GM23338 (cell line): Measurements from ENCODE around the gene TCERG1. TPM values are rescaled to one million over a fixed set of nuclear protein-coding genes. Genes with fewer than 3 reads are reported as not detected.

ENCODE experiments used
- ATAC-seq: fragments of 200-7000 bp; cut with Tn5 transposase; 3 replicates; pipeline ENCODE4 v1.9.1; 2020
- DNase-seq: peaks from one replicate; pipeline ENCODE4 v3.0.0-alpha.2; 2015; ENCODE audit warnings: low spot score
- H2AFZ ChIP-seq: fragments of 200-600 bp; sonication (generic); 2 replicates; pipeline ENCODE4 v1.8.0; 2016; ENCODE audit warnings: antibody characterized with exemption, mild to moderate bottlenecking, moderate library complexity
- H3F3A ChIP-seq: fragments of 200-600 bp; sonication (generic); replicated peaks from 2 replicates; pipeline ENCODE4 v1.8.0; 2017; ENCODE audit warnings: antibody characterized with exemption, mixed run types, low read depth
- H3K27ac ChIP-seq: fragments of 200-600 bp; sonication (generic); 2 replicates; pipeline ENCODE4 v1.6.1; 2016; ENCODE audit warnings: low read depth
- H3K27me3 ChIP-seq: fragments of 200-600 bp; sonication (generic); 2 replicates; pipeline ENCODE4 v1.8.0; 2016; ENCODE audit warnings: mild to moderate bottlenecking, mixed run types, moderate library complexity; ENCODE audit not compliant: insufficient read depth
- H3K36me3 ChIP-seq: fragments of 200-600 bp; sonication (generic); 2 replicates; pipeline ENCODE4 v1.8.0; 2016; ENCODE audit warnings: mild to moderate bottlenecking; ENCODE audit not compliant: insufficient read depth
- H3K4me1 ChIP-seq: fragments of 200-600 bp; sonication (generic); 2 replicates; pipeline ENCODE4 v1.8.0; 2016; ENCODE audit warnings: mild to moderate bottlenecking, moderate library complexity; ENCODE audit not compliant: insufficient read depth
- H3K4me2 ChIP-seq: fragments of 200-600 bp; sonication (generic); 2 replicates; pipeline ENCODE4 v1.7.1; 2017; ENCODE audit warnings: mixed run types
- H3K4me3 ChIP-seq: fragments of 200-600 bp; sonication (generic); 2 replicates; pipeline ENCODE4 v1.6.1; 2016; ENCODE audit warnings: mixed run types
- H3K79me2 ChIP-seq: fragments of 200-600 bp; sonication (generic); replicated peaks from 2 replicates; pipeline ENCODE4 v1.8.0; 2017; ENCODE audit warnings: mild to moderate bottlenecking; ENCODE audit not compliant: insufficient read depth
- H3K9me2 ChIP-seq: fragments of 200-600 bp; sonication (generic); 2 replicates; pipeline ENCODE4 v1.8.0; 2017; ENCODE audit not compliant: insufficient read depth
- H4K20me1 ChIP-seq: fragments of 200-600 bp; sonication (generic); replicated peaks from 2 replicates; pipeline ENCODE4 v1.8.0; 2017; ENCODE audit warnings: mild to moderate bottlenecking; ENCODE audit not compliant: insufficient read depth
- H3K27ac Mint-ChIP-seq: 2 replicates; pipeline ENCODE4 v1.8.0; 2020; ENCODE audit warnings: inconsistent platforms, mild to moderate bottlenecking, moderate library complexity, mixed read lengths
- H3K27me3 Mint-ChIP-seq: 3 replicates; pipeline ENCODE4 v1.8.0; 2022; ENCODE audit warnings: low read depth, mild to moderate bottlenecking, moderate library complexity, mixed read lengths, inconsistent platforms; ENCODE audit not compliant: insufficient read depth, poor library complexity
- H3K36me3 Mint-ChIP-seq: 3 replicates; pipeline ENCODE4 v1.8.0; 2021; ENCODE audit warnings: low read depth, mild to moderate bottlenecking, inconsistent platforms, moderate library complexity, mixed read lengths
- H3K4me1 Mint-ChIP-seq: 3 replicates; pipeline ENCODE4 v1.8.0; 2020; ENCODE audit warnings: mild to moderate bottlenecking, inconsistent platforms, mixed read lengths
- H3K4me3 Mint-ChIP-seq: 3 replicates; pipeline ENCODE4 v1.8.0; 2021; ENCODE audit warnings: moderate library complexity, mild to moderate bottlenecking, inconsistent platforms, mixed read lengths
- H3K9me3 Mint-ChIP-seq: 3 replicates; pipeline ENCODE4 v1.8.0; 2020; ENCODE audit warnings: moderate library complexity, mild to moderate bottlenecking, inconsistent platforms, mixed read lengths
- CREB1 ChIP-seq: fragments of 250-450 bp; sonication (Bioruptor Pico); IDR thresholded peaks from 2 replicates; pipeline ENCODE4 v1.5.0; 2020; ENCODE audit warnings: low read depth, mild to moderate bottlenecking, moderate library complexity
- EZH2phosphoT487 ChIP-seq: fragments of 200-600 bp; sonication (generic); IDR thresholded peaks from one replicate; pipeline ENCODE4 v1.8.1; 2018; ENCODE audit warnings: antibody characterized with exemption; ENCODE audit not compliant: unreplicated experiment
- NANOG ChIP-seq: IDR thresholded peaks from 2 replicates; pipeline ENCODE4 v1.6.1; 2016; ENCODE audit warnings: antibody characterized with exemption, borderline replicate concordance
- POLR2AphosphoS5 ChIP-seq: IDR thresholded peaks from 2 replicates; pipeline ENCODE4 v1.6.1; 2016; ENCODE audit warnings: antibody characterized with exemption, low read depth
- STAT1 ChIP-seq: IDR thresholded peaks from one replicate; pipeline ENCODE4 v1.6.1; 2016; ENCODE audit warnings: antibody characterized with exemption; ENCODE audit not compliant: unreplicated experiment
- ZNF114 ChIP-seq: fragments of 250-450 bp; sonication (Bioruptor Pico); IDR thresholded peaks from 2 replicates; pipeline ENCODE4 v1.5.0; 2020; ENCODE audit warnings: mild to moderate bottlenecking, moderate library complexity
- ZNF331 ChIP-seq: fragments of 250-450 bp; sonication (Bioruptor Pico); IDR thresholded peaks from 2 replicates; pipeline ENCODE4 v1.5.0; 2020; ENCODE audit warnings: low read depth, mild to moderate bottlenecking, moderate library complexity
- polyA plus RNA-seq: library from polyadenylated mRNA; unstranded; fragments of >200 nt; fragmentation: Nextera tagmentation; extraction: Ambion mirVana; gene quantifications from 2 replicates; pipeline ENCODE4 v1.2.1, GENCODE V29; 2016
- total RNA-seq: library from RNA; depleted of rRNA; stranded (reverse); fragments of >200 nt; shearing (Covaris generic); gene quantifications from 2 replicates; pipeline ENCODE4 v1.2.3, GENCODE V29; 2014
- TF ChIP-seq, protein P1 (sequence below): IDR thresholded peaks from one replicate; pipeline ENCODE4 v1.6.1; 2018; ENCODE audit warnings: antibody characterized with exemption; ENCODE audit not compliant: unreplicated experiment
- TF ChIP-seq, protein P2 (sequence below): fragments of 250-450 bp; sonication (Bioruptor Pico); IDR thresholded peaks from 2 replicates; pipeline ENCODE4 v1.5.0; 2020; ENCODE audit warnings: mild to moderate bottlenecking, moderate library complexity
- TF ChIP-seq, protein P3 (sequence below): IDR thresholded peaks from 2 replicates; pipeline ENCODE4 v1.6.1; 2016; ENCODE audit warnings: antibody characterized with exemption

Gene TCERG1
- total and polyA plus RNA-seq, 2 experiments from 2014 or later = 127 to 178 TPM

DNA sequence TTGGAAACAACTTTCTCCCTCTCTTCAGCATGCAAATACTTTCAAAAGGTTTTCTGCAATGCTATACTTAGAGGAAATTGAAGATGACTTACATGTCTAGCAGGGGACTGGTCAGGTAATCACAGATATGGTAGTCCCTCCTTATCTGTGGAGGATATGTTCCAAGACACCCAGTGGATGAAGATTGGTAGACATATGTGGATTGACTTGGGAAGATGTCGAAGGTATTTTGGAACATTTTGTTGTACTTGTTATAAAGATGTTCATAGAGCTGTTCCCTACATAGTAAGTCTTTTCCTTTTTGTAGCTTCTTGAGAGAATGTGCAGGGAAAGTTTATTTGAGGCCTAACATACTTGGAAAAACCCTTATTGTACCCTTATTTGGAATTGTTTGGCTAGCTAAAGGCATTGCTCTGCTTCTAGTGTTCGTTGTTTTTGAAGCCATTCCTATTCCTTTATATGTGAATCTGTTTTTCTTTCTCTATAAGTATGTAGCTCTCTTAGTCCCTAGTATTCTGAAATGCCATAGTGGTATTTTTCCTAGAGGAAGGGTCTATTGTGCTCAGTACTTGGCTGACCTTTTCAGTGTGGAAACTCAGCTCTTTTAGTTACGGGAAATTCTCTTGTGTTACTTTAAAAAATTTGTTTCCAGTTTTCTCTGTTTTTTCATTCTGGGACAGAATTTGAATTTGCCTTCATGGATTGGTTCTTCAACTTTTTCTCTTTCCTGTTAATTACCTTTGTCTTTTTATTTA lies 43.1 kb downstream of the TCERG1 start (continued):
- TF ChIP-seq, protein P1, sequence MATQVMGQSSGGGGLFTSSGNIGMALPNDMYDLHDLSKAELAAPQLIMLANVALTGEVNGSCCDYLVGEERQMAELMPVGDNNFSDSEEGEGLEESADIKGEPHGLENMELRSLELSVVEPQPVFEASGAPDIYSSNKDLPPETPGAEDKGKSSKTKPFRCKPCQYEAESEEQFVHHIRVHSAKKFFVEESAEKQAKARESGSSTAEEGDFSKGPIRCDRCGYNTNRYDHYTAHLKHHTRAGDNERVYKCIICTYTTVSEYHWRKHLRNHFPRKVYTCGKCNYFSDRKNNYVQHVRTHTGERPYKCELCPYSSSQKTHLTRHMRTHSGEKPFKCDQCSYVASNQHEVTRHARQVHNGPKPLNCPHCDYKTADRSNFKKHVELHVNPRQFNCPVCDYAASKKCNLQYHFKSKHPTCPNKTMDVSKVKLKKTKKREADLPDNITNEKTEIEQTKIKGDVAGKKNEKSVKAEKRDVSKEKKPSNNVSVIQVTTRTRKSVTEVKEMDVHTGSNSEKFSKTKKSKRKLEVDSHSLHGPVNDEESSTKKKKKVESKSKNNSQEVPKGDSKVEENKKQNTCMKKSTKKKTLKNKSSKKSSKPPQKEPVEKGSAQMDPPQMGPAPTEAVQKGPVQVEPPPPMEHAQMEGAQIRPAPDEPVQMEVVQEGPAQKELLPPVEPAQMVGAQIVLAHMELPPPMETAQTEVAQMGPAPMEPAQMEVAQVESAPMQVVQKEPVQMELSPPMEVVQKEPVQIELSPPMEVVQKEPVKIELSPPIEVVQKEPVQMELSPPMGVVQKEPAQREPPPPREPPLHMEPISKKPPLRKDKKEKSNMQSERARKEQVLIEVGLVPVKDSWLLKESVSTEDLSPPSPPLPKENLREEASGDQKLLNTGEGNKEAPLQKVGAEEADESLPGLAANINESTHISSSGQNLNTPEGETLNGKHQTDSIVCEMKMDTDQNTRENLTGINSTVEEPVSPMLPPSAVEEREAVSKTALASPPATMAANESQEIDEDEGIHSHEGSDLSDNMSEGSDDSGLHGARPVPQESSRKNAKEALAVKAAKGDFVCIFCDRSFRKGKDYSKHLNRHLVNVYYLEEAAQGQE = no peak

DNA sequence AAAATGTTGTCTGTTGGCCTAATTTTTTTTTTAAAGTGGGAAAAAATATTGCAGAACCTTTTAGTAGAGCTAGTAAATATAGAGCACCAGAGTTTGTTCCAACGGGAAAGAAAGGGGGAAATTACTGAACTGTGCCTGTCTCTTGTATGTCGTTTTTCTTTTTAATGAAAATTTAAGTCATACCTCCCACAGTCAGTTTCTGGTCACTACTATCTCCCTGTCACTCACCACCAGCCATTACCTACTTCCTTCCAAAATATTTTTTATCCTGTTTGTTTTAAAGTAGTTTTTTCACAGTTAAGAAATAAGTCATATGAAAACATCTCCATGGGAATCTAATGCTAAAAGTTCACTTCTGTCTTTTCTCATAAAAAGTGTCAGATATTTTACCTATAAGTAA lies 47.5 kb downstream of the TCERG1 start:
- ATAC-seq = no peak
- no peak overlapping the region for H2AFZ ChIP-seq
- no peak overlapping the region for H3K27ac Mint-ChIP-seq
- H4K20me1 ChIP-seq = no peaks in the 10 kb centered on the region; the same call in 1 of the 2 replicates
- H3K4me2 ChIP-seq = no peak overlapping the region
- DNase-seq = no peak
- H3K27me3 Mint-ChIP-seq = no peaks in the 10 kb centered on the region
- no peak overlapping the region for H3K4me3 Mint-ChIP-seq
- H3K4me1 Mint-ChIP-seq = no peaks in the 10 kb centered on the region
- no peaks in the 10 kb centered on the region for H3K27me3 ChIP-seq
- H3K79me2 ChIP-seq = no peaks in the 10 kb centered on the region; the same call in 1 of the 2 replicates
- no peaks in the 10 kb centered on the region for H3K9me2 ChIP-seq
- no peak overlapping the region for H3K27ac ChIP-seq
- peaks cover 30% of the 10 kb centered on the region for H3K36me3 Mint-ChIP-seq
- H3K4me3 ChIP-seq = no peak overlapping the region
- no peaks in the 10 kb centered on the region for H3K4me1 ChIP-seq
- no peaks in the 10 kb centered on the region; the same call in 2 of the 3 replicates for H3K9me3 Mint-ChIP-seq
- H3F3A ChIP-seq = no peaks in the 10 kb centered on the region
- H3K36me3 ChIP-seq = peaks cover 21% of the 10 kb centered on the region; the same call in 1 of the 2 replicates
- TF ChIP-seq, protein P2, sequence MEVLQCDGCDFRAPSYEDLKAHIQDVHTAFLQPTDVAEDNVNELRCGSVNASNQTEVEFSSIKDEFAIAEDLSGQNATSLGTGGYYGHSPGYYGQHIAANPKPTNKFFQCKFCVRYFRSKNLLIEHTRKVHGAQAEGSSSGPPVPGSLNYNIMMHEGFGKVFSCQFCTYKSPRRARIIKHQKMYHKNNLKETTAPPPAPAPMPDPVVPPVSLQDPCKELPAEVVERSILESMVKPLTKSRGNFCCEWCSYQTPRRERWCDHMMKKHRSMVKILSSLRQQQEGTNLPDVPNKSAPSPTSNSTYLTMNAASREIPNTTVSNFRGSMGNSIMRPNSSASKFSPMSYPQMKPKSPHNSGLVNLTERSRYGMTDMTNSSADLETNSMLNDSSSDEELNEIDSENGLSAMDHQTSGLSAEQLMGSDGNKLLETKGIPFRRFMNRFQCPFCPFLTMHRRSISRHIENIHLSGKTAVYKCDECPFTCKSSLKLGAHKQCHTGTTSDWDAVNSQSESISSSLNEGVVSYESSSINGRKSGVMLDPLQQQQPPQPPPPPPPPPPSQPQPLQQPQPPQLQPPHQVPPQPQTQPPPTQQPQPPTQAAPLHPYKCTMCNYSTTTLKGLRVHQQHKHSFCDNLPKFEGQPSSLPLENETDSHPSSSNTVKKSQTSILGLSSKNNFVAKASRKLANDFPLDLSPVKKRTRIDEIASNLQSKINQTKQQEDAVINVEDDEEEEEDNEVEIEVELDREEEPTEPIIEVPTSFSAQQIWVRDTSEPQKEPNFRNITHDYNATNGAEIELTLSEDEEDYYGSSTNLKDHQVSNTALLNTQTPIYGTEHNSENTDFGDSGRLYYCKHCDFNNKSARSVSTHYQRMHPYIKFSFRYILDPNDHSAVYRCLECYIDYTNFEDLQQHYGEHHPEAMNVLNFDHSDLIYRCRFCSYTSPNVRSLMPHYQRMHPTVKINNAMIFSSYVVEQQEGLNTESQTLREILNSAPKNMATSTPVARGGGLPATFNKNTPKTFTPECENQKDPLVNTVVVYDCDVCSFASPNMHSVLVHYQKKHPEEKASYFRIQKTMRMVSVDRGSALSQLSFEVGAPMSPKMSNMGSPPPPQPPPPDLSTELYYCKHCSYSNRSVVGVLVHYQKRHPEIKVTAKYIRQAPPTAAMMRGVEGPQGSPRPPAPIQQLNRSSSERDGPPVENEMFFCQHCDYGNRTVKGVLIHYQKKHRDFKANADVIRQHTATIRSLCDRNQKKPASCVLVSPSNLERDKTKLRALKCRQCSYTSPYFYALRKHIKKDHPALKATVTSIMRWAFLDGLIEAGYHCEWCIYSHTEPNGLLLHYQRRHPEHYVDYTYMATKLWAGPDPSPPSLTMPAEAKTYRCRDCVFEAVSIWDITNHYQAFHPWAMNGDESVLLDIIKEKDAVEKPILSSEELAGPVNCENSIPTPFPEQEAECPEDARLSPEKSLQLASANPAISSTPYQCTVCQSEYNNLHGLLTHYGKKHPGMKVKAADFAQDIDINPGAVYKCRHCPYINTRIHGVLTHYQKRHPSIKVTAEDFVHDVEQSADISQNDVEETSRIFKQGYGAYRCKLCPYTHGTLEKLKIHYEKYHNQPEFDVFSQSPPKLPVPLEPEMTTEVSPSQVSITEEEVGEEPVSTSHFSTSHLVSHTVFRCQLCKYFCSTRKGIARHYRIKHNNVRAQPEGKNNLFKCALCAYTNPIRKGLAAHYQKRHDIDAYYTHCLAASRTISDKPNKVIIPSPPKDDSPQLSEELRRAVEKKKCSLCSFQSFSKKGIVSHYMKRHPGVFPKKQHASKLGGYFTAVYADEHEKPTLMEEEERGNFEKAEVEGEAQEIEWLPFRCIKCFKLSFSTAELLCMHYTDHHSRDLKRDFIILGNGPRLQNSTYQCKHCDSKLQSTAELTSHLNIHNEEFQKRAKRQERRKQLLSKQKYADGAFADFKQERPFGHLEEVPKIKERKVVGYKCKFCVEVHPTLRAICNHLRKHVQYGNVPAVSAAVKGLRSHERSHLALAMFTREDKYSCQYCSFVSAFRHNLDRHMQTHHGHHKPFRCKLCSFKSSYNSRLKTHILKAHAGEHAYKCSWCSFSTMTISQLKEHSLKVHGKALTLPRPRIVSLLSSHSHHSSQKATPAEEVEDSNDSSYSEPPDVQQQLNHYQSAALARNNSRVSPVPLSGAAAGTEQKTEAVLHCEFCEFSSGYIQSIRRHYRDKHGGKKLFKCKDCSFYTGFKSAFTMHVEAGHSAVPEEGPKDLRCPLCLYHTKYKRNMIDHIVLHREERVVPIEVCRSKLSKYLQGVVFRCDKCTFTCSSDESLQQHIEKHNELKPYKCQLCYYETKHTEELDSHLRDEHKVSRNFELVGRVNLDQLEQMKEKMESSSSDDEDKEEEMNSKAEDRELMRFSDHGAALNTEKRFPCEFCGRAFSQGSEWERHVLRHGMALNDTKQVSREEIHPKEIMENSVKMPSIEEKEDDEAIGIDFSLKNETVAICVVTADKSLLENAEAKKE = no peak
- no peak for TF ChIP-seq EZH2phosphoT487
- TF ChIP-seq, protein P3, sequence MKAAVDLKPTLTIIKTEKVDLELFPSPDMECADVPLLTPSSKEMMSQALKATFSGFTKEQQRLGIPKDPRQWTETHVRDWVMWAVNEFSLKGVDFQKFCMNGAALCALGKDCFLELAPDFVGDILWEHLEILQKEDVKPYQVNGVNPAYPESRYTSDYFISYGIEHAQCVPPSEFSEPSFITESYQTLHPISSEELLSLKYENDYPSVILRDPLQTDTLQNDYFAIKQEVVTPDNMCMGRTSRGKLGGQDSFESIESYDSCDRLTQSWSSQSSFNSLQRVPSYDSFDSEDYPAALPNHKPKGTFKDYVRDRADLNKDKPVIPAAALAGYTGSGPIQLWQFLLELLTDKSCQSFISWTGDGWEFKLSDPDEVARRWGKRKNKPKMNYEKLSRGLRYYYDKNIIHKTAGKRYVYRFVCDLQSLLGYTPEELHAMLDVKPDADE = no peak
- no peak for TF ChIP-seq POLR2AphosphoS5
- TF ChIP-seq ZNF114 (CRISPR knock-in tag) = no peak
- TF ChIP-seq STAT1 = no peak
- TF ChIP-seq NANOG = no peak
- TF ChIP-seq, protein P1 = no peak
- TF ChIP-seq CREB1 = no peak
- no peak for TF ChIP-seq ZNF331 (CRISPR knock-in tag)
